ENCODE data around the gene ROBO3. TPM values are rescaled to one million over a fixed set of nuclear protein-coding genes. Genes with fewer than 3 reads are reported as not detected.

Gene ROBO3
- total RNA-seq, 1 donor from 2014 or later, result 57.0 TPM

DNA sequence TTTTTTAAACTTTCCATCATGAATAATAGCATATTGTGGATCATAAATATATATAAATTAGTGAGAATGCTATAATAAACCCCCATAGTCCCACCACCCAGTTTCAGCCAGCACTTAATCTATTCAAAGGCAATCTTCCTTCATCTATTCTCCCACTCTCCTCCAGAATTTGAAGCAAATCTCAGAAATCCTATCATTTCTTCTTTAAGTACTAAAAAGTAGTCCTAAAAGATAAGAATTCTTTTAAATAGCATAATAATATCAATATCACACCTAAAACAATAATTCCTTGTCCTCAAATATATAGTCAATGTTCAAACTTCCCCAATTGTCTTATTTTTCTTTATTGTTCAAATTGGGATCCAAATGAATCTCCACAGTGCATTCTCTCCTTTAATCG is 24.6 kb upstream of the ROBO3 start:
- no peak for DNase-seq (ENCODE audit: low read depth)
- peaks cover 65% of the 10 kb centered on the region for H3K27me3 ChIP-seq (ENCODE audit: control insufficient read depth, insufficient read depth, low read length)
- TF ChIP-seq, protein P1, sequence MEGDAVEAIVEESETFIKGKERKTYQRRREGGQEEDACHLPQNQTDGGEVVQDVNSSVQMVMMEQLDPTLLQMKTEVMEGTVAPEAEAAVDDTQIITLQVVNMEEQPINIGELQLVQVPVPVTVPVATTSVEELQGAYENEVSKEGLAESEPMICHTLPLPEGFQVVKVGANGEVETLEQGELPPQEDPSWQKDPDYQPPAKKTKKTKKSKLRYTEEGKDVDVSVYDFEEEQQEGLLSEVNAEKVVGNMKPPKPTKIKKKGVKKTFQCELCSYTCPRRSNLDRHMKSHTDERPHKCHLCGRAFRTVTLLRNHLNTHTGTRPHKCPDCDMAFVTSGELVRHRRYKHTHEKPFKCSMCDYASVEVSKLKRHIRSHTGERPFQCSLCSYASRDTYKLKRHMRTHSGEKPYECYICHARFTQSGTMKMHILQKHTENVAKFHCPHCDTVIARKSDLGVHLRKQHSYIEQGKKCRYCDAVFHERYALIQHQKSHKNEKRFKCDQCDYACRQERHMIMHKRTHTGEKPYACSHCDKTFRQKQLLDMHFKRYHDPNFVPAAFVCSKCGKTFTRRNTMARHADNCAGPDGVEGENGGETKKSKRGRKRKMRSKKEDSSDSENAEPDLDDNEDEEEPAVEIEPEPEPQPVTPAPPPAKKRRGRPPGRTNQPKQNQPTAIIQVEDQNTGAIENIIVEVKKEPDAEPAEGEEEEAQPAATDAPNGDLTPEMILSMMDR (IDR thresholded peaks at IDR 0.05; ENCODE audit: insufficient read depth, low read length, poor library complexity, severe bottlenecking), result no peak
- H3K4me3 ChIP-seq (ENCODE audit: low read depth, low read length), result no peak overlapping the region
- H3K36me3 ChIP-seq (ENCODE audit: control insufficient read depth, insufficient read depth, low read length), result no peaks in the 10 kb centered on the region

DNA sequence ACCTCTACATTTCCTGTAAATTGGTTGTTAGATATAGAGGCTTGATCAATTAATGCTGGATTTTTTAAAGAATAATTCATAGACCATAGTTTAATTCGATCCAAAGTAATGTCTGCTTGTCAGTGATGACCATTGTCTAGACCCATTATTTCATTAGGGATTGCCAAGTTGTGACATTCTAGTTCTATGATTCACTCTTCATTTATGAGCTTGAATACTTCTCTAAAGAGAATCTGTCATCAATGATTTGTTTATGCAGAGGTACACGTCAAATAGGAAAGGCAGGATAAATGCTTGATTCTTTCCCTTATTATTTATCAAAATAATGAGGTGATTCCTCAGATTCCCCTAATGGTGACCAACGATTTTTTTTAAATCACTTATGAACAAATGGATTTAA is 24.0 kb upstream of the ROBO3 start:
- Histone ChIP-seq H3K27me3 (ENCODE audit: control insufficient read depth, insufficient read depth, low read length) (peaks cover 71% of the 10 kb centered on the region), H3K36me3 (ENCODE audit: control insufficient read depth, insufficient read depth, low read length) (no peaks in the 10 kb centered on the region), H3K4me3 (ENCODE audit: low read depth, low read length) (no peak overlapping the region)
- no peak for DNase-seq (ENCODE audit: low read depth)
- TF ChIP-seq, protein P1 (IDR thresholded peaks at IDR 0.05; ENCODE audit: insufficient read depth, low read length, poor library complexity, severe bottlenecking), result no peak

DNA sequence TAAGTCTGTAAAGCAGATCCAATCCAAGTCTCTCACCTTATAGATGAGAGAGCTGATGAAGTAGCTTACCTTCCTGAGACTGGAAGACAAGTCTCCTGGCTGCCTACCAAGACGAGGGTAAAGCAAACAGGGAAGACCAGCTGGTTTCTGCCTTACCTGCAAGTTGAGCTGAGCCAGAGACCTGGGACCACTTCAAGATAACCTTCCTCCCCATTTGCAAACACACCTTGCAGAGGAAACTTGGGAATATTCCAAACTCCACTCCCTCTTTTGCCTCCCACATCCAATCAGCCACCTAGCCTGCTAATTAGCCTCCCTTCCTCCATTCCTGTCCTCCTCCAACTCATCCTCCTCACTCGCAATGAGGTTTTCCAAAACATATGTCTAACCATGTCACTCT is 23.4 kb upstream of the ROBO3 start:
- no peak overlapping the region for H3K4me3 ChIP-seq (ENCODE audit: low read depth, low read length)
- DNase-seq (ENCODE audit: low read depth), result no peak
- TF ChIP-seq, protein P1 (IDR thresholded peaks at IDR 0.05; ENCODE audit: insufficient read depth, low read length, poor library complexity, severe bottlenecking), result no peak
- no peaks in the 10 kb centered on the region for H3K36me3 ChIP-seq (ENCODE audit: control insufficient read depth, insufficient read depth, low read length)
- H3K27me3 ChIP-seq (ENCODE audit: control insufficient read depth, insufficient read depth, low read length), result peaks cover 77% of the 10 kb centered on the region

DNA sequence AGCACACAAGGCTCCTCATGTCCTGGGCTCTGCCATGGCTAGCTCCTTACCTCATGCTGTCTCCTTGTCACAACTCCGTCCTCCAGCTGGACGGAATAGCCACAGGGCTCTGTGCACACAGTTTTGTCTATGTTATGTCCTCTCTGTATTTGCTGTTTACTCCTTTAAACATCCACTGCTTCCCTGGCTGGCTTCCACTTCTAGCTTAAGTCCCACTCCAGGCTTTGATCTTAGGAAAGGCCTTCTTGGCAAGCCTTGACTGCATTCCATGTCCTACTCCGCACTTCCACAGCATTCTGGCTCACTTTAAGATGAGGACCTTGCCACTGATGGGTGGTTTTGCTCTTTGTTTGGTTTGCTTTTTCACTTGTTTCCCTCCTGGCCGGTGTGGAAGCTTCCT is 22.9 kb upstream of the ROBO3 start:
- H3K4me3 ChIP-seq (ENCODE audit: low read depth, low read length), result no peak overlapping the region
- DNase-seq (ENCODE audit: low read depth), result no peak
- no peaks in the 10 kb centered on the region for H3K36me3 ChIP-seq (ENCODE audit: control insufficient read depth, insufficient read depth, low read length)
- TF ChIP-seq, protein P1 (IDR thresholded peaks at IDR 0.05; ENCODE audit: insufficient read depth, low read length, poor library complexity, severe bottlenecking), result no peak
- H3K27me3 ChIP-seq (ENCODE audit: control insufficient read depth, insufficient read depth, low read length), result peaks cover 81% of the 10 kb centered on the region

DNA sequence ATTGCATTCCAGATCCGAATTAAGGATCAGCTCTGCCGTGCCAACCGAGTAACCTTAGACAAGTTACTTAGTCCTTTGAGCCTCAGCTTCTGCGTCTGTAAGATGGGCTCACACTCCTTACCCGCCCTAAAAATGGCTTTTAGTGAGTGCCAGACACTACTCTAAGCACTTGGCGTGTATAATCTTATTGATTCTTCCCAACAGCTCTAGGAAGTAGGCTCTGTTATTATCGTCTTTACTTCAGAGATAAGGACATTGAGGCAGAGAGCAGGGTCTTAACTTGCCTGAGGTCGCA is 21.7 kb upstream of the ROBO3 start:
- no peak for DNase-seq (ENCODE audit: low read depth)
- Histone ChIP-seq H3K4me3 (ENCODE audit: low read depth, low read length) (no peak overlapping the region), H3K27me3 (ENCODE audit: control insufficient read depth, insufficient read depth, low read length) (peaks cover 85% of the 10 kb centered on the region), H3K36me3 (ENCODE audit: control insufficient read depth, insufficient read depth, low read length) (no peaks in the 10 kb centered on the region)
- TF ChIP-seq, protein P1 (IDR thresholded peaks at IDR 0.05; ENCODE audit: insufficient read depth, low read length, poor library complexity, severe bottlenecking), result no peak

DNA sequence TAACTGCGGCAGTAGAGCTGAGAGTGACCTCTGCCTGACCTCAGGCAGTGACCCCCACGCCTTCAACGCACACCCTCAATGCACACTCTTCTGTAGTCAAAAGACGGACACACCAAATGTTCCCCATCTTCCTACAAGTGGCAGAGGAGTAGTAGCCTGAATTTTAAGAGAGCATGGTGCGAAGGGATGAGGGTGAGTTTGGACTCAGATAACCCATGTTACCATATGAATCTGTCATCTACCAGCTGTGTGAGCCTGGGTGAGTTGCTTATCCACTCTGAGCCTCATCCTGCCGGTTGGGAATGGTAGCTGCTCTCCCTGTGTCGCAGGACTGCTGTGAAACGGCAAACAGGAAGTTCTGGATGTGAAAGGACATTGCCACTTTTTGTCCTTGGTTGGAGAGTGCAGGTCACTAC is 20.6 kb upstream of the ROBO3 start:
- peaks cover 79% of the 10 kb centered on the region for H3K27me3 ChIP-seq (ENCODE audit: control insufficient read depth, insufficient read depth, low read length)
- H3K36me3 ChIP-seq (ENCODE audit: control insufficient read depth, insufficient read depth, low read length), result no peaks in the 10 kb centered on the region
- DNase-seq (ENCODE audit: low read depth), result no peak
- H3K4me3 ChIP-seq (ENCODE audit: low read depth, low read length), result no peak overlapping the region
- TF ChIP-seq, protein P1 (IDR thresholded peaks at IDR 0.05; ENCODE audit: insufficient read depth, low read length, poor library complexity, severe bottlenecking), result no peak

All from kidney epithelial cell (primary cell).